HEK293T (cell line): Measurements from ENCODE around the gene ZNF200.
"Not testable (repeated sequence)": the region's sequence is repeated elsewhere in the genome, so short reads cannot be mapped to it uniquely, and the experiment has no call there.

ENCODE experiments used
- CTCF ChIA-PET: fragments of 350-600 bp; formaldehyde crosslinking; extraction: SDS; loops from one replicate; lab custom pipeline; 2021; ENCODE audit warnings: antibody characterized with exemption, inconsistent platforms; lab: Yijun Ruan, JAX
- POLR2A ChIA-PET: fragments of 350-600 bp; formaldehyde crosslinking; extraction: SDS; loops from one replicate; lab custom pipeline; 2020; ENCODE audit warnings: antibody characterized with exemption, inconsistent platforms; lab: Yijun Ruan, JAX
- DNase-seq: peaks from one replicate; pipeline ENCODE4 v3.0.0; 2012; ENCODE audit warnings: mixed read lengths; ENCODE audit errors: extremely low spot score
- ARNT ChIP-seq: fragments of 450-650 bp; IDR thresholded peaks from 2 replicates; pipeline ENCODE4 v1.6.1; 2017; ENCODE audit warnings: mild to moderate bottlenecking
- BHLHE40 ChIP-seq: fragments of 450-650 bp; IDR thresholded peaks from 2 replicates; pipeline ENCODE4 v1.6.1; 2016; ENCODE audit warnings: mild to moderate bottlenecking, moderate library complexity, borderline replicate concordance
- CTBP1 ChIP-seq: fragments of 450-650 bp; IDR thresholded peaks from 2 replicates; pipeline ENCODE4 v1.6.1; 2016; ENCODE audit warnings: borderline replicate concordance
- ELF4 ChIP-seq: fragments of 450-650 bp; IDR thresholded peaks from 2 replicates; pipeline ENCODE4 v1.6.1; 2017; ENCODE audit warnings: antibody characterized with exemption
- FOXA1 ChIP-seq: fragments of 450-650 bp; IDR thresholded peaks from 2 replicates; pipeline ENCODE4 v1.6.1; 2016; ENCODE audit warnings: mild to moderate bottlenecking
- FOXK2 ChIP-seq: fragments of 450-650 bp; IDR thresholded peaks from 2 replicates; pipeline ENCODE4 v1.6.1; 2016; ENCODE audit warnings: mild to moderate bottlenecking
- FOXM1 ChIP-seq: fragments of 450-650 bp; IDR thresholded peaks from 2 replicates; pipeline ENCODE4 v1.6.1; 2017; ENCODE audit warnings: mild to moderate bottlenecking, borderline replicate concordance
- HDGF ChIP-seq: fragments of 450-650 bp; IDR thresholded peaks from 2 replicates; pipeline ENCODE4 v1.6.1; 2017; ENCODE audit warnings: antibody characterized with exemption, borderline replicate concordance
- L3MBTL2 ChIP-seq: fragments of 450-650 bp; conservative IDR thresholded peaks from 2 replicates; pipeline ENCODE4 v1.6.1; 2016; ENCODE audit warnings: mild to moderate bottlenecking
- LEF1 ChIP-seq: fragments of 450-650 bp; IDR thresholded peaks from 2 replicates; pipeline ENCODE4 v1.6.1; 2017; ENCODE audit warnings: mild to moderate bottlenecking, borderline replicate concordance
- NFRKB ChIP-seq: fragments of 450-650 bp; IDR thresholded peaks from 2 replicates; pipeline ENCODE4 v1.6.1; 2016; ENCODE audit warnings: mild to moderate bottlenecking, moderate library complexity
- SP1 ChIP-seq: fragments of 450-650 bp; IDR thresholded peaks from 2 replicates; pipeline ENCODE4 v1.6.1; 2017
- SUZ12 ChIP-seq: fragments of 450-650 bp; IDR thresholded peaks from 2 replicates; pipeline ENCODE4 v1.6.1; 2016; ENCODE audit warnings: mild to moderate bottlenecking
- TARDBP ChIP-seq: fragments of 450-650 bp; IDR thresholded peaks from 2 replicates; pipeline ENCODE4 v1.6.1; 2016
- ZNF384 ChIP-seq: fragments of 450-650 bp; IDR thresholded peaks from 2 replicates; pipeline ENCODE4 v1.6.1; 2016
- TF ChIP-seq, protein P1 (sequence below): fragments of 450-650 bp; IDR thresholded peaks from 2 replicates; pipeline ENCODE4 v1.6.1; 2016

Gene ZNF200

DNA sequence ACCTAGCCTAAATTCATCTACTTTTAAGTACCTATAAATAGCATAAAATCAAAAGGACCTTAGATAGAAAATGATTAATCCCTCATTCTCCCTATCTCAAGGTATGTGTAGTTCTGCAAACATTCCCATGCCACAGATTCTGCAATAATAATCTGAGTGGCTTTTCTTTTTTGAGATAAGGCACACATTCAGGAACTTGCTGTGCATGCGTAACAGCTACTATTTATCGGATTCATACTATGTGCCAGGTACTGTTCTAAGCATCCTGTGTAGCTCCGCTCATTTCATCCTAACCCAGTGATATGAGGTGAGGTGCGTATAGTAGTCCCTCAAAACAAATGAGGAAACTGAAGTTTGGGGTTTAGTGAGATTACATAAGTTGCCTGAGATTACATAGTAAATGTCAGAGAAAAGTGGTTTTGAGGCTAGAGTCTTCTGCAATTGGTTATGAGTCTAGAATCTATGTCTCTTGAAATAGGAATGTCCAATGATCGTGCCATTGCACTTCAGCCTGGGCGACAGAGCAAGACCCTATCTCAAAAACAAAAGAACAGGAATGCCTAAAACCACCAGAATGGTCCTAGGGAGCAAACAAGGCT lies 46.4 kb upstream of the ZNF200 start:
- CTCF ChIA-PET, result no interaction called here
- POLR2A ChIA-PET, result no interaction called here
- no peak for TF ChIP-seq NFRKB
- no peak for TF ChIP-seq L3MBTL2
- no peak for TF ChIP-seq LEF1
- no peak for TF ChIP-seq ELF4
- TF ChIP-seq TARDBP, result no peak
- no peak for TF ChIP-seq FOXM1
- no peak for TF ChIP-seq BHLHE40
- no peak for TF ChIP-seq ZNF384
- no peak for TF ChIP-seq HDGF
- no peak for TF ChIP-seq FOXK2
- no peak for TF ChIP-seq FOXA1
- TF ChIP-seq SUZ12, result no peak
- no peak for DNase-seq

DNA sequence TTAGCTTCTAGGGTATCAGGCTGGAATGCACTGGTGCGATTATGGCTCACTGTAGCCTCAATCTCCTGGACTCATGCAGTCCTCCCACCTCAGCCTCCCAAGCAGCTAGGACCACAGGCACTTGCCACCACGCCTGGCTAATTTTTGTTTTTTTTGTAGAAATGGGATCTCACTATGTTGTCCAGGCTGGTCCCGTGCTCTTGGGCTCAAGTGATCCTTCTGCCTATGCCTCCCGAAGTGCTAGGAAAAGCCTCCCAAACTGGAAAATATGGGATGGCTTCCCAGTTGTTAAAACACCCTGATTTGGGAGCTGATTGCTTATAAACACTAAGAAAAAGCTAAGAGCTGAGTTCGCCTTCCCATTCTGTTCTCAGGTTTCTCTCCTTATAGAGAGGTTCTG lies 41.7 kb upstream of the ZNF200 start:
- ChIA-PET CTCF (interaction anchor here (1.1 kb wide), 1 partner anchor 10 kb away, joined by 6 read pairs; no protein-coding TSS in a partner anchor), POLR2A (interaction anchor here (1.2 to 1.6 kb wide), 2 partner anchors 10 to 12 kb away, joined by 6 to 9 read pairs; no protein-coding TSS in a partner anchor)
- DNase-seq, result no peak
- TF ChIP-seq TARDBP (no peak), FOXA1 (no peak), ELF4 (no peak), CTBP1 (no peak), L3MBTL2 (no peak), FOXM1 (no peak), HDGF (no peak), SP1 (no peak), FOXK2 (no peak), NFRKB (no peak)
- TF ChIP-seq, protein P1, sequence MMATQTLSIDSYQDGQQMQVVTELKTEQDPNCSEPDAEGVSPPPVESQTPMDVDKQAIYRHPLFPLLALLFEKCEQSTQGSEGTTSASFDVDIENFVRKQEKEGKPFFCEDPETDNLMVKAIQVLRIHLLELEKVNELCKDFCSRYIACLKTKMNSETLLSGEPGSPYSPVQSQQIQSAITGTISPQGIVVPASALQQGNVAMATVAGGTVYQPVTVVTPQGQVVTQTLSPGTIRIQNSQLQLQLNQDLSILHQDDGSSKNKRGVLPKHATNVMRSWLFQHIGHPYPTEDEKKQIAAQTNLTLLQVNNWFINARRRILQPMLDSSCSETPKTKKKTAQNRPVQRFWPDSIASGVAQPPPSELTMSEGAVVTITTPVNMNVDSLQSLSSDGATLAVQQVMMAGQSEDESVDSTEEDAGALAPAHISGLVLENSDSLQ, result no peak

DNA sequence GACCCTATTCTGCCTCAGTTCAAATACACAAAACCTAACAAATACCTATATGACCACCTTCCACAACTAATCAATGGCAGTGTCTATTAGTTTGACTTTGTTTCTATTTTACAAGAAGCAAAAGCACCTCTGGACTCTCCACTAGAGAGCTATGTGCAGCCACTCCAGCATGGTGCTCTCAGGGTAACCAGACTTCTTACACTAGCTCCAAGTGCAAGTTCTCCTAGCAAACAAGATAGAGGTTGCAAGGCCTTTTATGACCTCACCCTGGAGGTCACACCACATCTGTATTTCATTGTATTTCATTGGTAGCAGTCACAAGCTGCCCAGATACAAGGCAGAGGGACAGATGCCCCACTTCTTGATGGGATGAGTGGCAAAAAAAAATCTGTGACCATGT lies 40.0 kb upstream of the ZNF200 start:
- CTCF ChIA-PET, result no interaction called here
- POLR2A ChIA-PET, result interaction anchor here (1.8 kb wide), 1 partner anchor 8 kb away, joined by 10 read pairs; the partner anchor contains the start of gene ZNF263
- no peak for DNase-seq
- TF ChIP-seq HDGF, result no peak
- TF ChIP-seq CTBP1, result no peak
- no peak for TF ChIP-seq ARNT

DNA sequence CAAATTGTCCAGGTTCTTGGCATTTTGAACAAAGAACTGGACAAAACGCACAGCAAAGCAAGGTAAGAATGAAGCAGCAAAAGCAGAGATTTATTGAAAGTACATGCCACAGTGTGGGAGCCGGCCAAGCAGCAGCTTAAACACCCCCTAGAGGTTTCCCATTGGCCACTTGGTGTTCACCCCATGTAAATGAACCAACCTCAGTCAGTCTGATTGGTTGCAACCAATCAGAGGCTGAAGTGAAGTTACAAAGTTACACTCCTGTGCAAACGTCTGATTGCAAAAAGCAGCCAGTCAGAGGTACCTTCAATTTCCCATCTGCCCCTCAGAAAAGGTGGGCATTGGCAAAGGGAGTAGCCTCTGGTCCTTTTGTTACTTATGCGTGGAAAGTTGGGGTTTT lies 39.5 kb upstream of the ZNF200 start:
- CTCF ChIA-PET, result no interaction called here
- no peak for DNase-seq
- TF ChIP-seq NFRKB, result no peak
- TF ChIP-seq BHLHE40, result no peak
- TF ChIP-seq FOXA1, result no peak
- TF ChIP-seq ZNF384, result no peak
- TF ChIP-seq ELF4, result no peak
- TF ChIP-seq ARNT, result no peak
- TF ChIP-seq FOXK2, result no peak
- POLR2A ChIA-PET, result interaction anchor here (1.8 kb wide), 1 partner anchor 9 kb away, joined by 10 read pairs; the partner anchor contains the start of gene ZNF263

DNA sequence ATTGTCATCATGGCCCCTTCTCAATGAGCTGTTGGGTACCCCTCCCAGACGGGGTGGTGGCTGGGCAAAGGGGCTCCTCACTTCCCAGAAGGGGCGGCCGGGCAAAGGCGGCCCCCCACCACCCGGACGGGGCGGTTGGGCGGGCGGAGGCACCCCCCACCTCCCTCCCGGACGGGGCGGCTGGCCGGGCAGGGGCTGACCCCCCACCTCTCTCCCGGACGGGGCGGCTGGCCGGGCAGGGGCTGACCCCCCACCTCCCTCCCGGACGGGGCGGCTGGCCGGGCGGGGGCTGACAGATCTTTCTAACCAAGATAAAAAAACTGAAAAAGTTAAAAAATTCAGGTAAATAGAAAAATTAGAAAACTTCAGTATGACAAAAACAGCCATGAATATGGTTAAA lies 36.3 kb upstream of the ZNF200 start:
- CTCF ChIA-PET, POLR2A ChIA-PET, DNase-seq: not testable (repeated sequence)

DNA sequence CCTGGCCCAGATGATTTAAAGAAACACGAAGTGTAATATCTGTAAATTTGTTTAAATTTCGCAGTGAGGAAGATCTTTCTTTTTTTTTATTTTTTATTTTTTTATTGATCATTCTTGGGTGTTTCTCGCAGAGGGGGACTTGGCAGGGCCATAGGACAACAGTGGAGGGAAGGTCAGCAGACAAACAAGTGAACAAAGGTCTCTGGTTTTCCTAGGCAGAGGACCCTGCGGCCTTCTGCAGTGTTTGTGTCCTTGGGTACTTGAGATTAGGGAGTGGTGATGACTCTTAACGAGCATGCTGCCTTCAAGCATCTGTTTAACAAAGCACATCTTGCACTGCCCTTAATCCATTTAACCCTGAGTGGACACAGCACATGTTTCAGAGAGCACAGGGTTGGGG lies 35.8 kb upstream of the ZNF200 start:
- DNase-seq, CTCF ChIA-PET, POLR2A ChIA-PET: not testable (repeated sequence)

DNA sequence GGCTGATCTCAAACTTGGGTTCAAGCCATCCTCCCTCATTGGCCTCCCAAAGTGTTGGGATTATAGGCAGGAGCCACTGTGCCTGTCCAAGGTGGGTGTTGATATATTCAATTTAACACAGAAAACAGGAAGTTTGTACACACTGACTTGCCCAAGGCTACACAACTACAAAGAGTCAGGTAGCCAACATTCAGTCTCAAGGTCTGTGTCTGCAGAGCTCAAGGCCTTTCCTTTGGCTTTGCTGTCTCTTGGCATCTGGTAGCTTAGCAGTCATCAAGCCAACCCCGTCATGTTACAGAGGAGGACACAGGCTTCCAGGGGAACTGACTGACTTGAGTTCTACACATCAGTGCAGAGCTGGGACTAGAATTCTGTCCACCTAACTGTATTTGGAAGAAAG lies 33.3 kb upstream of the ZNF200 start:
- POLR2A ChIA-PET, result interaction anchor here (1.0 to 2.8 kb wide), 2 partner anchors 15 to 189 kb away, joined by 3 to 30 read pairs; partner anchors contain the start of gene ZNF263
- DNase-seq, result no peak

More for the DNA sequence above, 33.3 kb upstream of the ZNF200 start:
- TF ChIP-seq FOXA1, result no peak
- no peak for TF ChIP-seq SUZ12
- TF ChIP-seq LEF1, result no peak
- TF ChIP-seq, protein P1, result no peak
- TF ChIP-seq ELF4, result no peak
- TF ChIP-seq TARDBP, result no peak
- no peak for TF ChIP-seq FOXM1
- TF ChIP-seq ARNT, result no peak
- no peak for TF ChIP-seq CTBP1
- TF ChIP-seq ZNF384, result no peak
- no peak for TF ChIP-seq SP1
- no peak for TF ChIP-seq FOXK2
- TF ChIP-seq NFRKB, result no peak
- no peak for TF ChIP-seq HDGF
- no peak for TF ChIP-seq L3MBTL2
- TF ChIP-seq BHLHE40, result no peak
- CTCF ChIA-PET, result no interaction called here
